B cell (primary cell): Measurements from ENCODE around the gene STX10. TPM values are rescaled to one million over a fixed set of nuclear protein-coding genes. Genes with fewer than 3 reads are reported as not detected.

ENCODE experiments used
- ATAC-seq: fragments of 200-7000 bp; cut with Tn5 transposase; one replicate; pipeline ENCODE4 v1.10.0; 2021; ENCODE audit warnings: low read depth, mild to moderate bottlenecking, moderate number of reproducible peaks, moderate library complexity
- CTCF ChIA-PET: fragments of 350-600 bp; sonication (Branson Sonifier 250); formaldehyde crosslinking; loops from one replicate; lab custom pipeline; 2021; ENCODE audit warnings: antibody characterized with exemption, inconsistent platforms; lab: Charles Lee
- POLR2A ChIA-PET: fragments of 350-600 bp; sonication (Branson Sonifier 250); formaldehyde crosslinking; loops from one replicate; lab custom pipeline; 2021; ENCODE audit warnings: antibody characterized with exemption; lab: Charles Lee
- DNase-seq: peaks from one replicate; pipeline ENCODE4 v3.0.0; 2013
- H2AFZ ChIP-seq: 2 replicates; pipeline ENCODE4 v1.6.1; 2012; ENCODE audit warnings: mild to moderate bottlenecking, low read depth, low read length; ENCODE audit not compliant: insufficient read depth, poor library complexity, severe bottlenecking
- H3K27ac ChIP-seq, 2 donors: 1 replicate in 1 of 2; 2 replicates in 1 of 2; pipeline ENCODE4 v1.5.1; 2012 to 2013; ENCODE audit warnings: low read length in 2 of 2, mild to moderate bottlenecking in 2 of 2, moderate library complexity in 1 of 2
- H3K27me3 ChIP-seq, 4 experiments: fragments of 200-600 bp in 1 of 4; sonication (generic) in 1 of 4; replicated peaks in 1 of 4; 1 replicate in 2 of 4; 2 replicates in 2 of 4; pipeline versions ENCODE4 v1.6.1 to v1.7.0; 2013 to 2016; ENCODE audit warnings: low read length in 3 of 4, mild to moderate bottlenecking in 2 of 4, mixed read lengths in 1 of 4, moderate library complexity in 1 of 4; ENCODE audit not compliant: insufficient read depth in 4 of 4, control insufficient read depth in 3 of 4; ENCODE audit errors: control extremely low read depth in 1 of 4
- H3K36me3 ChIP-seq, 2 experiments: replicated peaks in 1 of 2; 1 replicate in 1 of 2; 2 replicates in 1 of 2; pipeline versions ENCODE4 v1.6.1 to v1.7.1; 2013; ENCODE audit warnings: low read length in 1 of 2; ENCODE audit not compliant: insufficient read depth in 2 of 2, control insufficient read depth in 1 of 2; ENCODE audit errors: control extremely low read depth in 1 of 2, extremely low read depth in 1 of 2
- H3K4me1 ChIP-seq, 2 donors: fragments of 200-600 bp in 1 of 2; sonication (generic) in 1 of 2; 1 replicate in 1 of 2; 2 replicates in 1 of 2; pipeline versions ENCODE4 v1.5.1 to v1.6.1; 2013 to 2017; ENCODE audit warnings: low read length in 2 of 2; ENCODE audit not compliant: control insufficient read depth in 2 of 2, insufficient read depth in 2 of 2
- H3K4me2 ChIP-seq: replicated peaks from 2 replicates; pipeline ENCODE3; 2012; ENCODE audit warnings: mild to moderate bottlenecking, low read depth, low read length; ENCODE audit not compliant: poor library complexity, severe bottlenecking
- H3K4me3 ChIP-seq, 5 experiments: fragments of 200-600 bp in 1 of 5; sonication (generic) in 1 of 5; 1 replicate in 3 of 5; 2 replicates in 2 of 5; pipeline versions ENCODE4 v1.5.1 to v1.7.0; 2011 to 2016; ENCODE audit warnings: low read length in 4 of 5, mild to moderate bottlenecking in 4 of 5, low read depth in 2 of 5, control low read depth in 1 of 5, moderate library complexity in 1 of 5; ENCODE audit not compliant: insufficient read depth in 1 of 5; ENCODE audit errors: control extremely low read depth in 1 of 5, extremely low read depth in 1 of 5
- H3K79me2 ChIP-seq: fragments of 200-600 bp; sonication (generic); one replicate; pipeline ENCODE4 v1.6.0; 2016; ENCODE audit warnings: low read length; ENCODE audit not compliant: control insufficient read depth, insufficient read depth
- H3K9ac ChIP-seq: fragments of 200-600 bp; sonication (generic); 2 replicates; pipeline ENCODE4 v1.6.1; 2017; ENCODE audit warnings: mild to moderate bottlenecking, low read length, moderate library complexity
- H3K9me3 ChIP-seq, 3 donors: one replicate each; pipeline versions ENCODE4 v1.6.1 to v1.7.1; 2013; ENCODE audit warnings: low read length in 2 of 3; ENCODE audit not compliant: control insufficient read depth in 2 of 3, insufficient read depth in 1 of 3; ENCODE audit errors: control extremely low read depth in 1 of 3
- H4K20me1 ChIP-seq: 2 replicates; pipeline ENCODE4 v1.6.0; 2012; ENCODE audit warnings: mild to moderate bottlenecking, low read length; ENCODE audit not compliant: insufficient read depth, control insufficient read depth, poor library complexity, severe bottlenecking
- H3K27ac Mint-ChIP-seq: one replicate; pipeline ENCODE4 v1.8.0; 2021; ENCODE audit warnings: mixed read lengths
- H3K27me3 Mint-ChIP-seq: one replicate; pipeline ENCODE4 v1.8.0; 2021; ENCODE audit warnings: mixed read lengths
- H3K4me1 Mint-ChIP-seq: one replicate; pipeline ENCODE4 v1.8.0; 2021; ENCODE audit warnings: mixed read lengths
- H3K4me3 Mint-ChIP-seq: one replicate; pipeline ENCODE4 v1.8.0; 2021; ENCODE audit warnings: mixed read lengths
- H3K9me3 Mint-ChIP-seq: one replicate; pipeline ENCODE4 v1.8.0; 2022; ENCODE audit warnings: mixed read lengths; ENCODE audit not compliant: insufficient read depth
- CTCF ChIP-seq: fragments of 200-600 bp; IDR thresholded peaks from one replicate; pipeline ENCODE4 v1.8.0; 2022; ENCODE audit warnings: antibody characterized with exemption, mild to moderate bottlenecking
- EZH2 ChIP-seq: IDR thresholded peaks from 2 replicates; pipeline ENCODE4 v1.6.1; 2012; ENCODE audit warnings: borderline replicate concordance, low read depth, mild to moderate bottlenecking, moderate library complexity, low read length; ENCODE audit not compliant: insufficient read depth, poor library complexity, severe bottlenecking
- WGBS: methylation state at CpG from one replicate; pipeline ENCODE4 v1.1.5; 2013; ENCODE audit warnings: missing lambda C conversion rate; ENCODE audit not compliant: insufficient coverage; 5-methylcytosine and 5-hydroxymethylcytosine counted together
- intact Hi-C: fragments of 100-400 bp; cut with micrococcal nuclease; formaldehyde crosslinking; loops from one replicate; pipeline ENCODE4 v1.10.0; 2022
- polyA plus RNA-seq: library from polyadenylated mRNA; depleted of rRNA; stranded (reverse); fragments of >200 nt; gene quantifications from 2 replicates; pipeline ENCODE4 v1.2.3, GENCODE V29; 2012
- total RNA-seq, 2 donors: library from RNA; stranded (reverse); fragments of 120-200 nt in 1 of 2; gene quantifications; 1 replicate in 1 of 2; 2 replicates in 1 of 2; pipeline versions ENCODE4 v1.2.3 to v1.2.4, GENCODE V29; 2013 to 2022

Gene STX10
- total and polyA plus RNA-seq, 2 donors (not counting 1 experiment from before 2014, with no cell fraction given) = 59.0 to 147 TPM

GRCh38 chr19:13094106-13094504 is 56.1 kb downstream of the STX10 start:
- Mint-ChIP-seq H3K9me3 (no peaks in the 10 kb centered on the region), H3K4me1 (peaks cover 32% of the 10 kb centered on the region), H3K4me3 (peak overlapping the region; percentile 93), H3K27ac (peak overlapping the region; percentile 93), H3K27me3 (no peaks in the 10 kb centered on the region)
- Histone ChIP-seq H3K4me1 (peaks cover 17 to 39% of the 10 kb centered on the region in 2 donors), H3K27ac (peak overlapping the region; percentile 43 to 87), H3K4me2 (peak overlapping the region; percentile 99), H3K36me3 (peaks cover 0 to 5% of the 10 kb centered on the region in 2 experiments), H3K9ac (no peak overlapping the region), H3K27me3 (no peaks in the 10 kb centered on the region), H3K9me3 (no peaks in the 10 kb centered on the region), H3K4me3 (peak overlapping the region in 2 of 5 experiments; percentile 92 to 96), H2AFZ (no peak overlapping the region), H3K79me2 (peaks cover 21% of the 10 kb centered on the region), H4K20me1 (peaks cover 7% of the 10 kb centered on the region)
- 64% methylated on average over 5 of the region's 5 CpGs for WGBS
- intact Hi-C loops = loop anchor here (5.0 kb wide), 1 partner anchor 62 kb away; no protein-coding TSS in a partner anchor
- CTCF ChIA-PET = interaction anchor here (0.7 to 8.2 kb wide), 35 partner anchors 8 to 495 kb away, joined by 3 to 285 read pairs (median 5); partner anchors contain the start of genes DAND5, IER2, NACC1 and STX10
- DNase-seq (no peak), ATAC-seq (no peak)
- POLR2A ChIA-PET = interaction anchor here (0.6 to 4.2 kb wide), 11 partner anchors 10 to 148 kb away, joined by 3 to 107 read pairs (median 5); partner anchors contain the start of gene LYL1
- no peak for TF ChIP-seq CTCF
- TF ChIP-seq EZH2 = no peak

Other genes with a start within 250 kb of the STX10 start
- gene SYCE2, start 231.1 kb downstream of the STX10 start, total RNA-seq = not detected in 2 replicates
- gene SYCE2, start 231.1 kb downstream of the STX10 start, polyA plus RNA-seq = 0.17 TPM in 1 of 2 replicates, not detected in the other
- gene FARSA, start 216.7 kb downstream of the STX10 start, total RNA-seq = 50.1 and 50.9 TPM in 2 replicates
- gene FARSA, start 216.7 kb downstream of the STX10 start, polyA plus RNA-seq = 21.2 and 26.4 TPM in 2 replicates
- 214 and 237 TPM in 2 replicates for gene CALR, start 211.8 kb downstream of the STX10 start, total RNA-seq
- 385 and 709 TPM in 2 replicates for gene CALR, start 211.8 kb downstream of the STX10 start, polyA plus RNA-seq
- 89.0 and 100 TPM in 2 replicates for gene RAD23A, start 204.5 kb downstream of the STX10 start, total RNA-seq
- 106 and 123 TPM in 2 replicates for gene RAD23A, start 204.5 kb downstream of the STX10 start, polyA plus RNA-seq
- gene GADD45GIP1, start 193.2 kb downstream of the STX10 start, total RNA-seq = 11.7 and 12.6 TPM in 2 replicates
- 12.9 and 17.5 TPM in 2 replicates for gene GADD45GIP1, start 193.2 kb downstream of the STX10 start, polyA plus RNA-seq
- not detected in 2 replicates for gene DAND5, start 180.8 kb downstream of the STX10 start, total RNA-seq
- gene DAND5, start 180.8 kb downstream of the STX10 start, polyA plus RNA-seq = not detected in 2 replicates
- gene NFIX, start 154.9 kb downstream of the STX10 start, total RNA-seq = 4.8 and 5.6 TPM in 2 replicates
- 0.45 and 0.69 TPM in 2 replicates for gene NFIX, start 154.9 kb downstream of the STX10 start, polyA plus RNA-seq
- 124 and 125 TPM in 2 replicates for gene LYL1, start 47.5 kb downstream of the STX10 start, total RNA-seq
- 94.2 and 112 TPM in 2 replicates for gene LYL1, start 47.5 kb downstream of the STX10 start, polyA plus RNA-seq
- gene TRMT1, start 33.6 kb downstream of the STX10 start, total RNA-seq = 81.6 and 91.8 TPM in 2 replicates
- 281 and 284 TPM in 2 replicates for gene TRMT1, start 33.6 kb downstream of the STX10 start, polyA plus RNA-seq
- 25.9 and 30.6 TPM in 2 replicates for gene NACC1, start 32.1 kb downstream of the STX10 start, total RNA-seq
- gene NACC1, start 32.1 kb downstream of the STX10 start, polyA plus RNA-seq = 16.8 and 27.5 TPM in 2 replicates
- 181 and 189 TPM in 2 replicates for gene IER2, start within 50 bp of the STX10 start, total RNA-seq
- 869 and 2,152 TPM in 2 replicates for gene IER2, start within 50 bp of the STX10 start, polyA plus RNA-seq